ENCODE measurements around the gene TRUB2.

GRCh38 chr9:128360826-128361225, 38.6 kb upstream of the TRUB2 start:
- TF ChIP-seq CTCF (IDR thresholded peaks at IDR 0.05) (no peak), EZH2 (IDR thresholded peaks at IDR 0.05; ENCODE audit: borderline replicate concordance, insufficient read depth, low read depth, low read length, poor library complexity, severe bottlenecking) (no peak)

Data from B cell (primary cell).